HL-60 (cell line): ENCODE measurements around the gene TSPAN8.

Experiments used
- DNase-seq, 2 experiments: peaks; one replicate each; pipeline ENCODE4 v3.0.0-alpha.2; 2010 to 2020; ENCODE audit warnings: low read depth in 1 of 2, low spot score in 1 of 2
- H3K27ac ChIP-seq: fragments of 250-450 bp; sonication (Bioruptor Pico); replicated peaks from 2 replicates; pipeline ENCODE4 v1.5.1; 2020; ENCODE audit warnings: mild to moderate bottlenecking, moderate library complexity
- H3K27me3 ChIP-seq: fragments of 250-450 bp; sonication (Bioruptor Pico); 2 replicates; pipeline ENCODE4 v1.5.1; 2021; ENCODE audit warnings: mild to moderate bottlenecking, moderate library complexity; ENCODE audit not compliant: insufficient read depth, poor library complexity, severe bottlenecking
- H3K4me3 ChIP-seq: replicated peaks from 2 replicates; pipeline ENCODE4 v1.5.1; 2011; ENCODE audit warnings: mild to moderate bottlenecking, control low read depth, low read length; ENCODE audit not compliant: insufficient read depth
- CTCF ChIP-seq: IDR thresholded peaks from one replicate; pipeline ENCODE4 v1.5.1; 2011; ENCODE audit warnings: low read length, control low read depth, inconsistent platforms; ENCODE audit not compliant: insufficient read depth
- GABPA ChIP-seq: IDR thresholded peaks from 2 replicates; pipeline ENCODE4 v1.6.1; 2012; ENCODE audit warnings: low read depth
- POLR2AphosphoS5 ChIP-seq: IDR thresholded peaks from 2 replicates; pipeline ENCODE4 v1.6.1; 2012; ENCODE audit warnings: low read depth
- SPI1 ChIP-seq: IDR thresholded peaks from 2 replicates; pipeline ENCODE4 v1.6.1; 2012; ENCODE audit warnings: low read depth, mild to moderate bottlenecking, borderline replicate concordance
- TF ChIP-seq, protein P1 (sequence below): IDR thresholded peaks from 2 replicates; pipeline ENCODE4 v1.6.1; 2012; ENCODE audit warnings: low read depth; ENCODE audit not compliant: insufficient replicate concordance

The TSPAN8 gene

DNA sequence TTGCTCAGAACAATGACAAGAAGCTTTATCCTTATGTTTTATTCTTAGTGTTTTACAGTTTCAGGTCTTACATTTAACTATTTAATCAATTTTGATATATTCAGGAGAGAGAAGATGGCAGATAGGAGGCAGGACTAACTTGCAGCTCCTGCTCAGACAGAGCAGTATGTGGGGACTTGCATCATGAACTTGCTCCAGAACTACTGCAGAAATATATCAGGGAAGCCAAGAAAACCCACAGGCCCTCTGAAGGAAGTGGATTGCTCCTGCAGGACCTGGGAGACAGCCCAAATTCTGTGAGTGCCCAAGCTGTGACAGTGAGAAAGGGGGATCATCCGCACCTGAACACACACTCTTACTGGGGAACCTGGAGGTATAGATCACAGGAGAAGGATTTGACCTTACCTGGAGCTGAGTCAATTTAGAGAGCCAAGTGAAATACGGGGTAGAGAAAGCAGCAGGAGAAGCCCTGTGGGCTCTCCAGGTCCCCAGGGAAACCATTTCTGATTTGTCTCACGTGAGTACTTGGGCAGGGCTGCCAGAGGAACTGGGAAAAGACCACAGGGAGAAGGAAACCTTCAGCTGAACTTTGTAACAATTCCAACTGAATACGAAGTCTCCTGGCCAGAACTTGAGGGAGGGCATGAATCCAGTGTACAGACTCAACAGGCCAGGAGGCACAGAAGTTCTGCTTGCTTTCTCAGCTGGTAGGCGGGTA, 28.9 kb upstream of the TSPAN8 start:
- TF ChIP-seq SPI1 (no peak), CTCF (no peak), GABPA (no peak), POLR2AphosphoS5 (no peak)
- TF ChIP-seq, protein P1, sequence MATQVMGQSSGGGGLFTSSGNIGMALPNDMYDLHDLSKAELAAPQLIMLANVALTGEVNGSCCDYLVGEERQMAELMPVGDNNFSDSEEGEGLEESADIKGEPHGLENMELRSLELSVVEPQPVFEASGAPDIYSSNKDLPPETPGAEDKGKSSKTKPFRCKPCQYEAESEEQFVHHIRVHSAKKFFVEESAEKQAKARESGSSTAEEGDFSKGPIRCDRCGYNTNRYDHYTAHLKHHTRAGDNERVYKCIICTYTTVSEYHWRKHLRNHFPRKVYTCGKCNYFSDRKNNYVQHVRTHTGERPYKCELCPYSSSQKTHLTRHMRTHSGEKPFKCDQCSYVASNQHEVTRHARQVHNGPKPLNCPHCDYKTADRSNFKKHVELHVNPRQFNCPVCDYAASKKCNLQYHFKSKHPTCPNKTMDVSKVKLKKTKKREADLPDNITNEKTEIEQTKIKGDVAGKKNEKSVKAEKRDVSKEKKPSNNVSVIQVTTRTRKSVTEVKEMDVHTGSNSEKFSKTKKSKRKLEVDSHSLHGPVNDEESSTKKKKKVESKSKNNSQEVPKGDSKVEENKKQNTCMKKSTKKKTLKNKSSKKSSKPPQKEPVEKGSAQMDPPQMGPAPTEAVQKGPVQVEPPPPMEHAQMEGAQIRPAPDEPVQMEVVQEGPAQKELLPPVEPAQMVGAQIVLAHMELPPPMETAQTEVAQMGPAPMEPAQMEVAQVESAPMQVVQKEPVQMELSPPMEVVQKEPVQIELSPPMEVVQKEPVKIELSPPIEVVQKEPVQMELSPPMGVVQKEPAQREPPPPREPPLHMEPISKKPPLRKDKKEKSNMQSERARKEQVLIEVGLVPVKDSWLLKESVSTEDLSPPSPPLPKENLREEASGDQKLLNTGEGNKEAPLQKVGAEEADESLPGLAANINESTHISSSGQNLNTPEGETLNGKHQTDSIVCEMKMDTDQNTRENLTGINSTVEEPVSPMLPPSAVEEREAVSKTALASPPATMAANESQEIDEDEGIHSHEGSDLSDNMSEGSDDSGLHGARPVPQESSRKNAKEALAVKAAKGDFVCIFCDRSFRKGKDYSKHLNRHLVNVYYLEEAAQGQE = no peak
- no peak for DNase-seq

GRCh38 chr12:71183846-71184245, 26.0 kb upstream of the TSPAN8 start:
- H3K27ac ChIP-seq = no peak overlapping the region

More for the DNA sequence above, 28.9 kb upstream of the TSPAN8 start:
- Histone ChIP-seq H3K4me3 (no peak overlapping the region), H3K27me3 (no peaks in the 10 kb centered on the region), H3K27ac (no peak overlapping the region)

GRCh38 chr12:71183018-71183417, 25.2 kb upstream of the TSPAN8 start:
- TF ChIP-seq CTCF = no peak
- no peak for TF ChIP-seq POLR2AphosphoS5
- no peak for TF ChIP-seq SPI1
- TF ChIP-seq GABPA = no peak
- TF ChIP-seq, protein P1 = no peak
- no peak for DNase-seq
- Histone ChIP-seq H3K27ac (no peak overlapping the region), H3K4me3 (no peak overlapping the region), H3K27me3 (no peaks in the 10 kb centered on the region)

More at GRCh38 chr12:71183846-71184245, 26.0 kb upstream of the TSPAN8 start:
- no peak for DNase-seq
- Histone ChIP-seq H3K4me3 (no peak overlapping the region), H3K27me3 (no peaks in the 10 kb centered on the region)
- TF ChIP-seq GABPA (no peak), CTCF (no peak), POLR2AphosphoS5 (no peak), SPI1 (no peak)
- TF ChIP-seq, protein P1 = no peak
